SK-N-SH (cell line): ENCODE results near the gene RAB1B. TPM values are rescaled to one million over a fixed set of nuclear protein-coding genes. Genes with fewer than 3 reads are reported as not detected.

Experiments
- CTCF ChIA-PET: fragments of 300-600, 350-600 bp; formaldehyde crosslinking; extraction: SDS; loops from one replicate; lab custom pipeline; 2021; lab: Yijun Ruan, JAX
- POLR2A ChIA-PET: fragments of 350-600 bp; sonication (Branson Sonifier 250); formaldehyde crosslinking; extraction: SDS; loops from one replicate; lab custom pipeline; 2020; ENCODE audit warnings: antibody characterized with exemption, inconsistent platforms; lab: Yijun Ruan, JAX
- DNase-seq: peaks from one replicate; pipeline ENCODE4 v3.0.0; 2012
- H2AFZ ChIP-seq: fragments of 200-600 bp; sonication (generic); 2 replicates; pipeline ENCODE4 v1.8.1; 2016; ENCODE audit warnings: antibody characterized with exemption, mild to moderate bottlenecking, low read depth
- H3F3A ChIP-seq: fragments of 200-600 bp; sonication (generic); replicated peaks from 2 replicates; pipeline ENCODE3; 2016; ENCODE audit warnings: antibody characterized with exemption, mild to moderate bottlenecking; ENCODE audit not compliant: insufficient read depth
- H3K27ac ChIP-seq, 2 experiments: fragments of 200-500 bp in 1 of 2; fragments of 200-600 bp in 1 of 2; sonication (Bioruptor generic) in 1 of 2; sonication (generic), shearing (Covaris generic) in 1 of 2; 2 replicates each; pipeline versions ENCODE4 v1.5.1 to v1.6.1; 2014 to 2016; ENCODE audit warnings: low read depth in 2 of 2, inconsistent platforms in 1 of 2, low read length in 1 of 2, mild to moderate bottlenecking in 1 of 2, mixed read lengths in 1 of 2
- H3K27me3 ChIP-seq: fragments of 200-600 bp; sonication (generic), shearing (Covaris generic); 2 replicates; pipeline ENCODE4 v1.6.1; 2016; ENCODE audit warnings: mixed run types; ENCODE audit not compliant: insufficient read depth
- H3K36me3 ChIP-seq, 2 experiments: fragments of 200-500 bp in 1 of 2; fragments of 200-600 bp in 1 of 2; sonication (Bioruptor generic) in 1 of 2; sonication (generic) in 1 of 2; replicated peaks in 1 of 2; 2 replicates each; pipeline versions ENCODE3 to v1.5.1; 2014 to 2016; ENCODE audit warnings: low read length in 1 of 2, mild to moderate bottlenecking in 1 of 2; ENCODE audit not compliant: insufficient read depth in 2 of 2, control insufficient read depth in 1 of 2
- H3K4me1 ChIP-seq, 2 experiments: fragments of 200-500 bp in 1 of 2; fragments of 200-600 bp in 1 of 2; sonication (Bioruptor generic) in 1 of 2; sonication (generic), shearing (Covaris generic) in 1 of 2; 2 replicates each; pipeline versions ENCODE4 v1.5.1 to v1.6.1; 2014 to 2016; ENCODE audit warnings: low read depth in 1 of 2, low read length in 1 of 2, mixed run types in 1 of 2; ENCODE audit not compliant: insufficient read depth in 2 of 2, control insufficient read depth in 1 of 2
- H3K4me2 ChIP-seq: fragments of 200-600 bp; sonication (generic), shearing (Covaris generic); 2 replicates; pipeline ENCODE4 v1.6.1; 2017; ENCODE audit warnings: mixed run types
- H3K4me3 ChIP-seq, 2 experiments: fragments of 200-500 bp in 1 of 2; fragments of 200-600 bp in 1 of 2; sonication (Bioruptor generic) in 1 of 2; sonication (generic), shearing (Covaris generic) in 1 of 2; 2 replicates each; pipeline versions ENCODE4 v1.5.1 to v1.8.1; 2014 to 2016; ENCODE audit warnings: low read depth in 2 of 2, inconsistent platforms in 1 of 2, low read length in 1 of 2, mild to moderate bottlenecking in 1 of 2, mixed read lengths in 1 of 2, moderate library complexity in 1 of 2
- H3K79me2 ChIP-seq: fragments of 200-600 bp; sonication (generic); 2 replicates; pipeline ENCODE4 v1.8.1; 2017; ENCODE audit warnings: mild to moderate bottlenecking; ENCODE audit not compliant: insufficient read depth
- H3K9ac ChIP-seq: fragments of 200-600 bp; sonication (generic); 2 replicates; pipeline ENCODE4 v1.6.1; 2017; ENCODE audit warnings: mixed run types
- H3K9me2 ChIP-seq: fragments of 200-600 bp; sonication (generic); 2 replicates; pipeline ENCODE4 v1.6.1; 2017; ENCODE audit warnings: mixed run types
- H3K9me3 ChIP-seq: fragments of 200-600 bp; sonication (generic); 2 replicates; pipeline ENCODE4 v1.6.1; 2017; ENCODE audit warnings: mixed run types, mild to moderate bottlenecking, moderate library complexity
- H4K20me1 ChIP-seq: fragments of 200-600 bp; sonication (generic); 2 replicates; pipeline ENCODE4 v1.6.1; 2017; ENCODE audit warnings: mild to moderate bottlenecking, mixed run types; ENCODE audit not compliant: insufficient read depth
- CHD2 ChIP-seq: fragments of 150-350 bp; IDR thresholded peaks from 2 replicates; pipeline ENCODE4 v1.6.1; 2018; ENCODE audit warnings: low read length; ENCODE audit not compliant: partially characterized antibody
- ELF1 ChIP-seq: IDR thresholded peaks from 2 replicates; pipeline ENCODE4 v1.4.0; 2012
- EP300 ChIP-seq, 2 experiments: IDR thresholded peaks; 2 replicates each; pipeline versions ENCODE4 v1.4.0 to v1.6.1; 2012; ENCODE audit warnings: borderline replicate concordance in 1 of 2, low read depth in 1 of 2, low read length in 1 of 2
- EZH2phosphoT487 ChIP-seq: fragments of 200-600 bp; sonication (generic); IDR thresholded peaks from 2 replicates; pipeline ENCODE4 v1.6.1; 2017; ENCODE audit warnings: low read depth, mixed run types, mild to moderate bottlenecking, antibody characterized with exemption, moderate library complexity, borderline replicate concordance
- FOSL2 ChIP-seq: IDR thresholded peaks from 2 replicates; pipeline ENCODE4 v1.4.0; 2012; ENCODE audit warnings: low read depth, mild to moderate bottlenecking, moderate library complexity, borderline replicate concordance
- FOXM1 ChIP-seq: IDR thresholded peaks from 2 replicates; pipeline ENCODE4 v1.4.0; 2012; ENCODE audit warnings: low read depth, mild to moderate bottlenecking
- GABPA ChIP-seq: IDR thresholded peaks from 2 replicates; pipeline ENCODE4 v1.4.0; 2012; ENCODE audit warnings: low read depth, mild to moderate bottlenecking
- JUND ChIP-seq: IDR thresholded peaks from 2 replicates; pipeline ENCODE4 v1.4.0; 2012
- MXI1 ChIP-seq: IDR thresholded peaks from 2 replicates; pipeline ENCODE4 v1.6.1; 2012; ENCODE audit warnings: mild to moderate bottlenecking, low read depth, low read length, improper control_type of control experiment
- NFIC ChIP-seq: IDR thresholded peaks from 2 replicates; pipeline ENCODE4 v1.4.0; 2012; ENCODE audit warnings: borderline replicate concordance
- NRF1 ChIP-seq: IDR thresholded peaks from 2 replicates; pipeline ENCODE4 v1.6.1; 2012; ENCODE audit warnings: low read depth, mild to moderate bottlenecking, low read length
- RCOR1 ChIP-seq: fragments of 150-350 bp; IDR thresholded peaks from 2 replicates; pipeline ENCODE4 v1.6.1; 2017; ENCODE audit warnings: antibody characterized with exemption, low read length
- RXRA ChIP-seq: IDR thresholded peaks from 2 replicates; pipeline ENCODE4 v1.4.0; 2012; ENCODE audit warnings: low read depth, mild to moderate bottlenecking, borderline replicate concordance
- SIN3A ChIP-seq: IDR thresholded peaks from 2 replicates; pipeline ENCODE4 v1.6.1; 2012; ENCODE audit warnings: low read depth, mild to moderate bottlenecking, low read length, moderate library complexity, borderline replicate concordance
- TEAD4 ChIP-seq: IDR thresholded peaks from 2 replicates; pipeline ENCODE4 v1.4.0; 2012; ENCODE audit warnings: mild to moderate bottlenecking, borderline replicate concordance; ENCODE audit not compliant: insufficient read depth
- YY1 ChIP-seq: IDR thresholded peaks from 2 replicates; pipeline ENCODE4 v1.4.0; 2012; ENCODE audit warnings: low read depth, mild to moderate bottlenecking
- WGBS: methylation state at CpG from one replicate; pipeline ENCODE4 v1.1.6; 2017; ENCODE audit warnings: low lambda C conversion rate; 5-methylcytosine and 5-hydroxymethylcytosine counted together
- polyA plus RNA-seq, 3 experiments: library from polyadenylated mRNA; depleted of rRNA; stranded (reverse); fragments of >200 nt; gene quantifications; 2 replicates each; pipeline ENCODE4 v1.2.3, GENCODE V29; 2012
- TF ChIP-seq, protein P1 (sequence below): fragments of 150-350 bp; IDR thresholded peaks from 2 replicates; pipeline ENCODE4 v1.6.1; 2017; ENCODE audit warnings: antibody characterized with exemption, low read length, low read depth, borderline replicate concordance
- TF ChIP-seq, protein P2 (sequence below): IDR thresholded peaks from 2 replicates; pipeline ENCODE4 v1.4.0; 2012; ENCODE audit warnings: low read depth
- TF ChIP-seq, protein P3 (sequence below): IDR thresholded peaks from 2 replicates; pipeline ENCODE4 v1.4.0; 2012; ENCODE audit warnings: low read depth, borderline replicate concordance
- TF ChIP-seq, protein P4 (sequence below): fragments of 150-350 bp; IDR thresholded peaks from 2 replicates; pipeline ENCODE4 v1.6.1; 2016; ENCODE audit warnings: mild to moderate bottlenecking, low read depth, low read length
- TF ChIP-seq, protein P5 (sequence below): IDR thresholded peaks from 2 replicates; pipeline ENCODE4 v1.4.0; 2012; ENCODE audit warnings: low read depth, borderline replicate concordance

The RAB1B gene
- polyA plus RNA-seq, 1 of the 3 experiments (the other 2 are of a cell fraction), result 208 TPM

DNA sequence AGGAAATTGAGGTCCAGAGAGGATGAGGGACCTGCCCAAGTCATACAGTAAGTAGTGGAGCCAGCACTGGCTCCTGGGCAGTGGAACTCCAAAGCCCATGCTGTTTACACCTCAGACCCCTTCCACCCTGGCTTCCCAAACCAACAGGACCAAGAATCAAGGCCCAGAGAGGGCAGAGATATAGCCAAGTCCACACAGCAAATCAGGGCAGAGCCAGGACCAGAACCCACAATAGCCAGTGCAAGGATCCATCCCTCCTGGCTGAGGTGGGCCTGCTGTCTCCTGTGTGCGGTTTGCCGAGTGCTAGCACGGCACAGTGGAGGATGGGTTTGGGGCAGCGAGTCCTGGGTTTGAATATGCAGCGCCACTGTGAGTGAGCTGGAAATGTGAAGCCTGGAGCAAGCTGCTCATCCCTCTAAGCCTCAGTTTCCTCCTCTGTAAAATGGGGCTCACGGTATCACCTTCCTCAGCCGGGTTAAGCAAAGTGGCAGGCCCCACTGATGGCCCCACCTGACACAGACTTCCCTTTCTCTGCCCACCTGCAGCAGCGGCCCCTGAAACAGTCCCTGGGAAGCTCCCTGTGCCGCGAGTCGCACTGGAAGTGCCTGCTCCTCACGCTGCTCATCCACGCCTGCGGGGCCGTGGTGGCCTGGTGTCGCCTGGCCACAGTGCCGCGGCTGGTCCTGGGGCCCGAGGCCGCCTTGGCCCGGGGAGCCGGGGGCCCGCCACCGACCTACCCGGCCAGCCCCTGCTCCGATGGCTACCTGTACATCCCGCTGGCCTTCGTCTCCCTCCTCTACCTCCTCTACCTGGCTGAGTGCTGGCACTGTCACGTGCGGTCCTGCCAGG is 25.6 kb downstream of the RAB1B start (continued):
- TF ChIP-seq, protein P1, sequence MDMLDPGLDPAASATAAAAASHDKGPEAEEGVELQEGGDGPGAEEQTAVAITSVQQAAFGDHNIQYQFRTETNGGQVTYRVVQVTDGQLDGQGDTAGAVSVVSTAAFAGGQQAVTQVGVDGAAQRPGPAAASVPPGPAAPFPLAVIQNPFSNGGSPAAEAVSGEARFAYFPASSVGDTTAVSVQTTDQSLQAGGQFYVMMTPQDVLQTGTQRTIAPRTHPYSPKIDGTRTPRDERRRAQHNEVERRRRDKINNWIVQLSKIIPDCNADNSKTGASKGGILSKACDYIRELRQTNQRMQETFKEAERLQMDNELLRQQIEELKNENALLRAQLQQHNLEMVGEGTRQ, result no peak

DNA sequence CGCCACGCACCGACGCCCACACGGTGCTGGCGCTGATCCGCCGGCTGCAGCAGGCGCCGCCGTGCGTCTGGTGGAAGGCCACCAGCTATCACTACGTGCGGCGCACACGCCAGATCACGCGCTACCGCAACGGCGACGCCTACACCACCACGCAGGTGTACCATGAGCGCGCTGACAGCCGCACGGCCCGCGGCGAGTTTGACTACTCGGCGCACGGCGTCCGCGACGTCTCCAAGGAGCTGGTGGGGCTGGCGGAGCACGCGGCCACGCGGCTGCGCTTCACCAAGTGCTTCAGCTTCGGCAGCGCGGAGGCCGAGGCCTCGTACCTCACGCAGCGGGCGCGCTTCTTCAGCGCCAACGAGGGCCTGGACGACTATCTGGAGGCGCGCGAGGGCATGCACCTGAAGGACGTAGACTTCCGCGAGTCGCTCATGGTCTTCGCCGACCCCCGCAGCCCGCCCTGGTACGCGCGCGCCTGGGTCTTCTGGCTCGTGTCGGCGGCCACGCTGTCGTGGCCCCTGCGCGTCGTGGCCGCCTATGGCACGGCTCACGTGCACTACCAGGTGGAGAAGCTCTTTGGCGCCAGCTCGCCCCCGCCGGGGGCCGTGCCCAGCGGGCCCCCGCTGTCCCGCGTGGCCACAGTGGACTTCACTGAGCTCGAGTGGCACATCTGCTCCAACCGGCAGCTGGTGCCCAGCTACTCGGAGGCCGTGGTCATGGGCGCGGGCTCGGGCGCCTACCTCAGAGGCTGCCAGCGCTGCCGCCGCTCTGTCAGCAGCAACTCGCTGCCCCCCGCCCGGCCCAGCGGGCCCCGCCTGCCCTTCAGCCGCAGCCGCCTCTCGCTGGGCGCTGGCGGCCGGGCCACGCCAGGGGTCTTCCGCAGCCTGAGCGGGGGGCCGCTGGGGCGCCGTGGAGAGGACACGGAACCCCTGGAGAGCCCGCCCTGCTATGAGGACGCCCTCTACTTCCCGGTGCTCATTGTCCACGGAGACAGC is 26.5 kb downstream of the RAB1B start:
- no peak overlapping the region for H3K27ac ChIP-seq
- TF ChIP-seq RCOR1, result no peak
- TF ChIP-seq, protein P2, sequence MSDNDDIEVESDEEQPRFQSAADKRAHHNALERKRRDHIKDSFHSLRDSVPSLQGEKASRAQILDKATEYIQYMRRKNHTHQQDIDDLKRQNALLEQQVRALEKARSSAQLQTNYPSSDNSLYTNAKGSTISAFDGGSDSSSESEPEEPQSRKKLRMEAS, result no peak
- TF ChIP-seq NFIC, result no peak
- TF ChIP-seq FOXM1, result no peak
- TF ChIP-seq CHD2, result no peak
- no peak for TF ChIP-seq JUND
- TF ChIP-seq TEAD4, result no peak
- TF ChIP-seq, protein P3, sequence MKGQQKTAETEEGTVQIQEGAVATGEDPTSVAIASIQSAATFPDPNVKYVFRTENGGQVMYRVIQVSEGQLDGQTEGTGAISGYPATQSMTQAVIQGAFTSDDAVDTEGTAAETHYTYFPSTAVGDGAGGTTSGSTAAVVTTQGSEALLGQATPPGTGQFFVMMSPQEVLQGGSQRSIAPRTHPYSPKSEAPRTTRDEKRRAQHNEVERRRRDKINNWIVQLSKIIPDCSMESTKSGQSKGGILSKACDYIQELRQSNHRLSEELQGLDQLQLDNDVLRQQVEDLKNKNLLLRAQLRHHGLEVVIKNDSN, result no peak
- TF ChIP-seq SIN3A, result no peak
- TF ChIP-seq EZH2phosphoT487, result no peak
- TF ChIP-seq GABPA, result no peak
- no peak for TF ChIP-seq NRF1
- TF ChIP-seq, protein P4, sequence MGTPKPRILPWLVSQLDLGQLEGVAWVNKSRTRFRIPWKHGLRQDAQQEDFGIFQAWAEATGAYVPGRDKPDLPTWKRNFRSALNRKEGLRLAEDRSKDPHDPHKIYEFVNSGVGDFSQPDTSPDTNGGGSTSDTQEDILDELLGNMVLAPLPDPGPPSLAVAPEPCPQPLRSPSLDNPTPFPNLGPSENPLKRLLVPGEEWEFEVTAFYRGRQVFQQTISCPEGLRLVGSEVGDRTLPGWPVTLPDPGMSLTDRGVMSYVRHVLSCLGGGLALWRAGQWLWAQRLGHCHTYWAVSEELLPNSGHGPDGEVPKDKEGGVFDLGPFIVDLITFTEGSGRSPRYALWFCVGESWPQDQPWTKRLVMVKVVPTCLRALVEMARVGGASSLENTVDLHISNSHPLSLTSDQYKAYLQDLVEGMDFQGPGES, result no peak
- no peak for TF ChIP-seq RXRA
- TF ChIP-seq MXI1, result no peak
- TF ChIP-seq FOSL2, result no peak
- no peak for TF ChIP-seq ELF1
- TF ChIP-seq YY1, result no peak
- TF ChIP-seq, protein P5, sequence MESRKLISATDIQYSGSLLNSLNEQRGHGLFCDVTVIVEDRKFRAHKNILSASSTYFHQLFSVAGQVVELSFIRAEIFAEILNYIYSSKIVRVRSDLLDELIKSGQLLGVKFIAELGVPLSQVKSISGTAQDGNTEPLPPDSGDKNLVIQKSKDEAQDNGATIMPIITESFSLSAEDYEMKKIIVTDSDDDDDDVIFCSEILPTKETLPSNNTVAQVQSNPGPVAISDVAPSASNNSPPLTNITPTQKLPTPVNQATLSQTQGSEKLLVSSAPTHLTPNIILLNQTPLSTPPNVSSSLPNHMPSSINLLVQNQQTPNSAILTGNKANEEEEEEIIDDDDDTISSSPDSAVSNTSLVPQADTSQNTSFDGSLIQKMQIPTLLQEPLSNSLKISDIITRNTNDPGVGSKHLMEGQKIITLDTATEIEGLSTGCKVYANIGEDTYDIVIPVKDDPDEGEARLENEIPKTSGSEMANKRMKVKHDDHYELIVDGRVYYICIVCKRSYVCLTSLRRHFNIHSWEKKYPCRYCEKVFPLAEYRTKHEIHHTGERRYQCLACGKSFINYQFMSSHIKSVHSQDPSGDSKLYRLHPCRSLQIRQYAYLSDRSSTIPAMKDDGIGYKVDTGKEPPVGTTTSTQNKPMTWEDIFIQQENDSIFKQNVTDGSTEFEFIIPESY, result no peak
- TF ChIP-seq EP300 (IDR thresholded peaks at IDR 0.05; ENCODE audit: borderline replicate concordance in 1 of 2, low read depth in 1 of 2, low read length in 1 of 2), result no peak
- H3K4me2 ChIP-seq, result no peak overlapping the region
- H4K20me1 ChIP-seq, result no peaks in the 10 kb centered on the region
- CTCF ChIA-PET, result interaction anchor here (0.7 to 2.3 kb wide), 3 partner anchors 16 to 72 kb away, joined by 3 to 11 read pairs (median 3); no protein-coding TSS in a partner anchor
- H3K79me2 ChIP-seq, result no peaks in the 10 kb centered on the region
- 93% methylated on average over 107 of the region's 123 CpGs for WGBS
- peaks cover 3% of the 10 kb centered on the region for H3F3A ChIP-seq
- no peak overlapping the region for H2AFZ ChIP-seq
- H3K4me3 ChIP-seq, result no peak overlapping the region
- no peaks in the 10 kb centered on the region for H3K36me3 ChIP-seq
- no peaks in the 10 kb centered on the region for H3K27me3 ChIP-seq
- no peak for DNase-seq
- peaks cover 4 to 15% of the 10 kb centered on the region in 2 experiments; a peak in 2 of 4 replicates for H3K4me1 ChIP-seq
- POLR2A ChIA-PET, result no interaction called here
- no peak overlapping the region for H3K9ac ChIP-seq
- H3K9me2 ChIP-seq, result no peaks in the 10 kb centered on the region
- no peaks in the 10 kb centered on the region for H3K9me3 ChIP-seq
